SK-N-SH treated with all-trans-retinoic acid at 6 μM for 48 hours (cell line): ENCODE measurements around the gene PHACTR3.

Experiments used
- ARNTL ChIP-seq: fragments of 450-650 bp; formaldehyde crosslinking; IDR thresholded peaks from 2 replicates; pipeline ENCODE4 v1.5.0; 2020; ENCODE audit warnings: low read depth, mild to moderate bottlenecking, moderate library complexity, borderline replicate concordance
- BACH2 ChIP-seq: fragments of 250-450 bp; sonication (Bioruptor Pico); IDR thresholded peaks from 2 replicates; pipeline ENCODE4 v1.9.0; 2021; ENCODE audit warnings: mild to moderate bottlenecking, borderline replicate concordance
- CREB5 ChIP-seq: fragments of 250-450 bp; sonication (Bioruptor Pico); IDR thresholded peaks from 2 replicates; pipeline ENCODE4 v1.5.1; 2020; ENCODE audit warnings: low read depth, mild to moderate bottlenecking, moderate library complexity
- ESRRG ChIP-seq: fragments of 250-450 bp; sonication (Bioruptor Pico); IDR thresholded peaks from 2 replicates; pipeline ENCODE4 v1.6.1; 2021; ENCODE audit warnings: mild to moderate bottlenecking
- ISL1 ChIP-seq: fragments of 250-450 bp; sonication (Bioruptor Pico); IDR thresholded peaks from 2 replicates; pipeline ENCODE4 v2.1.2; 2022; ENCODE audit warnings: mild to moderate bottlenecking, moderate library complexity
- OSR1 ChIP-seq: fragments of 250-450 bp; sonication (Bioruptor Pico); IDR thresholded peaks from 2 replicates; pipeline ENCODE4 v1.8.0; 2022; ENCODE audit warnings: moderate library complexity, mild to moderate bottlenecking, inconsistent platforms
- PATZ1 ChIP-seq: fragments of 250-450 bp; sonication (Bioruptor Pico); IDR thresholded peaks from 2 replicates; pipeline ENCODE4 v1.8.0; 2020; ENCODE audit warnings: mild to moderate bottlenecking, moderate library complexity, borderline replicate concordance
- RARB ChIP-seq: fragments of 250-450 bp; sonication (Bioruptor Pico); IDR thresholded peaks from 2 replicates; pipeline ENCODE4 v1.8.0; 2021; ENCODE audit warnings: mild to moderate bottlenecking, moderate library complexity
- TCF4 ChIP-seq: fragments of 250-450 bp; sonication (Bioruptor Pico); IDR thresholded peaks from 2 replicates; pipeline ENCODE4 v1.8.0; 2021; ENCODE audit warnings: mild to moderate bottlenecking, moderate library complexity, borderline replicate concordance
- ZC3H10 ChIP-seq: fragments of 250-450 bp; sonication (Bioruptor Pico); IDR thresholded peaks from 2 replicates; pipeline ENCODE4 v1.5.1; 2021; ENCODE audit warnings: mild to moderate bottlenecking, moderate library complexity
- ZFP3 ChIP-seq: fragments of 250-450 bp; sonication (Bioruptor Pico); IDR thresholded peaks from 2 replicates; pipeline ENCODE4 v1.5.0; 2020; ENCODE audit warnings: mild to moderate bottlenecking, moderate library complexity
- ZFP30 ChIP-seq: fragments of 450-650 bp; formaldehyde crosslinking; IDR thresholded peaks from 2 replicates; pipeline ENCODE4 v1.5.0; 2022; ENCODE audit warnings: mild to moderate bottlenecking, moderate library complexity
- ZNF8 ChIP-seq: fragments of 450-650 bp; formaldehyde crosslinking; IDR thresholded peaks from 2 replicates; pipeline ENCODE4 v1.5.0; 2020; ENCODE audit warnings: mild to moderate bottlenecking, moderate library complexity

GRCh38 chr20:59613861-59614260 lies 9.5 kb downstream of the PHACTR3 start:
- TF ChIP-seq OSR1 (CRISPR knock-in tag): no peak
- TF ChIP-seq CREB5 (CRISPR knock-in tag): no peak
- no peak for TF ChIP-seq ISL1 (CRISPR knock-in tag)
- no peak for TF ChIP-seq RARB (CRISPR knock-in tag)
- TF ChIP-seq ZC3H10 (CRISPR knock-in tag): no peak
- TF ChIP-seq ZNF8 (CRISPR knock-in tag): no peak
- no peak for TF ChIP-seq PATZ1 (CRISPR knock-in tag)
- no peak for TF ChIP-seq ZFP3 (CRISPR knock-in tag)
- TF ChIP-seq ZFP30 (CRISPR knock-in tag): no peak
- no peak for TF ChIP-seq TCF4
- no peak for TF ChIP-seq BACH2 (CRISPR knock-in tag)
- TF ChIP-seq ESRRG: no peak
- no peak for TF ChIP-seq ARNTL
